Kidney tubule cell (primary cell): Measurements from ENCODE around the gene XPNPEP1.
A peak's percentile ranks its signal among the peaks of the same experiment; 100 is the strongest.

Source experiments
- DNase-seq: peaks from one replicate; pipeline ENCODE4 v3.0.0-alpha.2; 2018; ENCODE audit warnings: low spot score

XPNPEP1 gene

GRCh38 chr10:109863775-109864174 is 59.5 kb downstream of the XPNPEP1 start:
- DNase-seq, result no peak

DNA sequence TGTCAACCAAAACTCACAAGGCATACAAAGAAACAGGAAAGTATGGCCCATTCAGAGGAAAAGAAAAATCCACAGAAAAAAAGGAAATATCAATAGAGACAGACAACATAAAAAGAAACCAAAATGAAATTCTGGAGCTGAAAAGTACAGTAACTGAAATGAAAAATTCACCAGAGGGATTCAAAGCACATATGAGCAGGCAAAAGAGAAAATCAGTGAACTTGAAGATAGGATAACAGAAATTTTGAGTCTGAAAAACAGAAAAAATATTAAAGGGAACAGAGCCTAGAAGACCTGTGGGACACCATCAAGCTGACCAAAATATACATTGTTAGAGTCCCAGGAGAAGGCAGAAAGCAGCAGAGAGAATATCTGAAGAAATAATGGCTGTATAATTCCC is 60.6 kb downstream of the XPNPEP1 start:
- no peak for DNase-seq

GRCh38 chr10:109862041-109862440 is 61.3 kb downstream of the XPNPEP1 start:
- no peak for DNase-seq

GRCh38 chr10:109861081-109861480 is 62.2 kb downstream of the XPNPEP1 start:
- DNase-seq, result peak; percentile 11

DNA sequence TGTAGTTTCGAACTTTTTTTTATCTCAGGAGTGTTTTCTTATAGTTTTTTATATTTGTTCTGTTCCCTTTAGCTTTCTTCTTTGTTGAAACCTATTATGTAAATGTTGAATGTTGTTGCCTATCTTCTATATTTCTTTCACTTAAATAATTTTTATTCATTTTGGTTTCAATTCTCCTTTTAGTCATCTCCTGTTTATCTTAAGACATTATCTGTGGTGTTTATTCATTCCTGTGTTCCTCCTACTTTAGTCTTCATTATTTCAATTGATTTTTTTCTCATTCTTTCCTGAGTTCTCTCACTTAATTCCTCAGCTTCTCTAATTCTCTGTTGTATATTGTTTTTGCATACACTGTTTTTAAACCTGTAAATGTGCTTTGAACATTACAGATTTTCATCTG is 64.1 kb downstream of the XPNPEP1 start:
- no peak for DNase-seq

GRCh38 chr10:109855746-109856145 is 67.6 kb downstream of the XPNPEP1 start:
- DNase-seq, result no peak

- no peak for DNase-seq
Observed at GRCh38 chr10:109853921-109854320, 69.4 kb downstream of the XPNPEP1 start.

GRCh38 chr10:109852475-109853037 is 70.8 kb downstream of the XPNPEP1 start:
- DNase-seq, result peak; percentile 73

DNA sequence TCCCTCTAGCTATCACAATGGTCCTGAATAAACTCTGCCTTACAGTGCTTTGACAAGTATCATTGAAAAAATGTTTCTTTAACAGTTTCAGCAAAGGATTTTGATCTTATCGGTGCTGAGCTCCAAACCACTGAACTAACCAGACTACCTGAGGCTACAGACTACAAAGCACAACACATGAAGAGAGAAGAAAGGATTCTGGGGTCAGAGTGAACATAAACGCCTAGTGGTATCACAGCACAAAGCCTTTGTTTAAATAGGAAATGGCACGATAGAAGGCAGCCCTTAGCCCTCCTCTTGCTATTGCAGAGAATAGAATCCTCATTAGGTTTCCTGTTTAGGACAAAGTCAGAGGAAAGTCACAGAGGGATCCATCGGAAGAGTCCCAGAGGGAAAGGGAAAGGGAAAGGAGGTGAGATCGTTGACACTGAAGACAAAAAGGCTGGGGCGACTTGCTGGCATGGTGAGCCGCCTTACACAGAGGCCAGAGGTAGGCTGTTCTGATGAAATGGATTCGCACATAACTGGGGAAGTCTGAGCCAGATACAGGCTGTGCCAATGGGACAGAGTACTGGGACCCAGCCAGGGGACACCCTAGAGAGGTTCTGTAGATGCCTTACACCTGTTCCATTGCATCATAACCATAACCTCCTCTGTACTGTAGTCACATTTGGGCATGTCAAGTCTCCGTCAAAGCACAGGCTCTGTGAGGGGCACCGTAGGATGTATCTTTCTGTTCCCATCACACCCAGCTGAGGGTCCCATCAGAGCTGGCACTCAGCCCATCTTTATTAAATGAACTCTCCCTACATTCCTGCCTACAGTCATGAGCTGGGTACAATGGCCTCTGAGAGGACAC is 71.5 kb downstream of the XPNPEP1 start:
- DNase-seq, result no peak

GRCh38 chr10:109846832-109847231 is 76.5 kb downstream of the XPNPEP1 start:
- DNase-seq, result no peak

GRCh38 chr10:109845308-109845707 is 78.0 kb downstream of the XPNPEP1 start:
- peak; percentile 20 for DNase-seq

DNA sequence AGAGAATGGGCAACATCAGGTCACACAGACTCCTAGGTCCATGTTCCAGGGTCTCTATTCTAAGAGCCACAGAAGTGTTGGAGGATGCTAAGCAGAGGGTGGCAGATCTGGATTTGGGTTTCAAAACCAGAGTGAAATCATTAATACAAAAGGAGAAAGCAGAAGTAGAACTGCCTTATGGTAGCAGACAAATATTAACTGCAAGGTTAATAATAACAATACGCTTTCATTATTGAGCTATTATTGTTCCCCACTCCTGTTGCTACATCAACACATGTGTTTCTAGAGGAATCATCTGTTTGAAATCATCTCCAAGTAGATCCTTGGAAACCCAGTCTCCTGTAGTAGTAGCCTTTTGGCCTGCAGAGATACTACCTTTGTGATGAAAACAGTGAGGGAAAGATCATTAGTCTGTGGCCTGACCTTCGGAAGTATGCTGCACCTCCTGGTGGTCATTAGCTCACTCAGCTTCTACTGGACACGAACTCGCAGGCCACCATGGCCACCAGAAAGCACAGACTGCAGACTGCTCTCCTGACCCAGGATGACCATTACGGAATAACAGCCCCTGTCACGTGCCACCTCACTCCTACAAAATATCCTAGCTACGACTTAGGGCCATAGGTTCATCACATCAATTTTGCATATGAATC is 84.6 kb downstream of the XPNPEP1 start:
- no peak for DNase-seq

DNA sequence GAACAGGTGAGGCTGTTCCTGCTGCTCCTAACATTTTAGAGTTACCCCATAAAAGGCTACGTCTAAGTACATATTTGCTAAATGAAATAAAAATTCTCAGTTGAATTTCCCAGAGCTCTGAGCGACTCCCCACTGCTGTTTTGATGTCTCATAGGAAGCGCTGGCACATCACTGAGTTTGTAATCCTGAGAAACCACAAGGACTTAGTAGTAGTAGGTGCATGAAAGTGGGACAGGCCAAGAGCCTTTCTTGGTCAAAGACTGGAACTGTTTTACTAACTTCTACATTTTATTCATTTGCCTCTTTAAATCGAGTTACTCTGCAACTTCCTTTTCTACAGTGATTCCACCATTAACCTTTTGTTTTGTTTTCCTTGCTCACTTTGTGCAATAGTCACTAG is 85.9 kb downstream of the XPNPEP1 start:
- no peak for DNase-seq

DNA sequence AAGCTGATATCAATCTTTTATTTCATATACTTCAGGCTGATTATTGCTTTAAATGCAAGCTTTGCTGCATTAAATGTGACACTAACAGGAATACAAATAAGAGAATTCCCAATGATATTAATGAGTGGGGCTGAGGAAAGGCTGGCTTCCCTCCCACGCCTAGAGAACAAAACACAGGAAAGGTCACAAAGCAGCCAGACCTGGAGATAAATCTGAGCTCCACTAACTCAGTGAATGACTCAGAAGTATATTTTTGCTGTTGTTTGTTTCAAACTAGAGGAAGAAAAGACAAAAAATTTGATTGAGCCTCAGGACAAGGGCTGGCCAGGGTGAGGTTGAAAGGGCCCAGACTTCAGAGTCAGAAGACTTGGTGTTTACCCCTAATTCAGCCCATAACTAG is 88.1 kb downstream of the XPNPEP1 start:
- no peak for DNase-seq

GRCh38 chr10:109831846-109832245 is 91.5 kb downstream of the XPNPEP1 start:
- DNase-seq, result peak; percentile 56

GRCh38 chr10:109824206-109824605 is 99.1 kb downstream of the XPNPEP1 start:
- DNase-seq, result no peak

- DNase-seq, result peak; percentile 23
Observed at GRCh38 chr10:109823196-109823595, 100.1 kb downstream of the XPNPEP1 start.

DNA sequence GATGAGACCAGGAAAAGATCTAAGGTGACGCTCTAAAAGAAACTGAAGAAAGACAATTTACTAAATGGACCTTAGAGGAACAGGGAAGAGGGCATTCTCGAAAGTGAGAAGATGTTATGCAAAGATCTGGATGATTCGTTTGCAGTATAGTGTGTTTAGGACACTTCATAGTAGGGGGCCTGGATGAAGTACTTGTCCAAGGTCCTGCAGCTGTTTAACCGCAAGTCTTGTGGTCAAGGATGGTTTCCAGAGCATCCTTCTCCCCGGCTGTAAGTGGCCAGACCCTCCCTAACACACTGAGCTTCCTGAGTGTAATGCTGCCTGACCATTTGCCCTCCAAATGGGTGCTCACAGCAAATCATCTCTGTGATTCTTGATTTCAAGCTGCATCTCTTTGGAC is 101.6 kb downstream of the XPNPEP1 start:
- DNase-seq, result no peak

- no peak for DNase-seq
Observed at GRCh38 chr10:109820620-109821405, 102.5 kb downstream of the XPNPEP1 start.

GRCh38 chr10:109819807-109820206 is 103.5 kb downstream of the XPNPEP1 start:
- no peak for DNase-seq
